Astrocyte of the cerebellum (primary cell): ENCODE data around the gene CHST9.
A peak's percentile ranks its signal among the peaks of the same experiment; 100 is the strongest.

Experiments used
- DNase-seq: peaks from one replicate; pipeline ENCODE4 v3.0.0-alpha.2; 2011; ENCODE audit warnings: low read depth
- H3K4me3 ChIP-seq: 2 replicates; pipeline ENCODE4 v1.5.1; 2011; ENCODE audit warnings: mild to moderate bottlenecking, low read depth, low read length, moderate library complexity
- CTCF ChIP-seq: IDR thresholded peaks from 2 replicates; pipeline ENCODE4 v1.5.1; 2012; ENCODE audit warnings: low read length, low read depth, moderate library complexity, mild to moderate bottlenecking; ENCODE audit errors: missing control alignments
- in situ Hi-C: cut with HindIII; loops from 2 replicates; pipeline ENCODE4 v1.10.0; 2017; ENCODE audit warnings: low sequenced_read_pairs

CHST9 gene

GRCh38 chr18:26926066-26926675 lies 258.9 kb downstream of the CHST9 start:
- in situ Hi-C loops: no loop called here

GRCh38 chr18:26925313-26925712 lies 259.8 kb downstream of the CHST9 start:
- no peak overlapping the region for H3K4me3 ChIP-seq
- in situ Hi-C loops: no loop called here
- TF ChIP-seq CTCF: no peak
- DNase-seq: no peak

More at GRCh38 chr18:26926066-26926675, 258.9 kb downstream of the CHST9 start:
- DNase-seq: no peak
- no peak overlapping the region for H3K4me3 ChIP-seq
- TF ChIP-seq CTCF: no peak

- in situ Hi-C loops: no loop called here
- no peak for DNase-seq
- TF ChIP-seq CTCF: no peak
- H3K4me3 ChIP-seq: no peak overlapping the region
Measured at GRCh38 chr18:26922313-26922712, 262.8 kb downstream of the CHST9 start.

- DNase-seq: no peak
- in situ Hi-C loops: no loop called here
- no peak for TF ChIP-seq CTCF
- no peak overlapping the region for H3K4me3 ChIP-seq
Measured at GRCh38 chr18:26920644-26921043, 264.5 kb downstream of the CHST9 start.

GRCh38 chr18:26919627-26920026 lies 265.5 kb downstream of the CHST9 start:
- peak; percentile 61 for DNase-seq
- TF ChIP-seq CTCF: no peak
- no peak overlapping the region for H3K4me3 ChIP-seq
- in situ Hi-C loops: no loop called here

- no peak for DNase-seq
- TF ChIP-seq CTCF: no peak
- no peak overlapping the region for H3K4me3 ChIP-seq
- in situ Hi-C loops: no loop called here
Measured at GRCh38 chr18:26919201-26919600, 265.9 kb downstream of the CHST9 start.
